Mammary epithelial cell (primary cell): ENCODE data around the gene LYG1.

ENCODE experiments used
- CTCF ChIP-seq, 2 donors: IDR thresholded peaks in 1 of 2; conservative IDR thresholded peaks in 1 of 2; 2 replicates each; pipeline ENCODE4 v1.5.1; 2011 to 2012; ENCODE audit warnings: inconsistent platforms in 2 of 2, low read length in 2 of 2, mild to moderate bottlenecking in 2 of 2, control low read depth in 1 of 2, low read depth in 1 of 2; ENCODE audit not compliant: insufficient read depth in 1 of 2; ENCODE audit errors: extremely low read depth in 1 of 2
- EZH2 ChIP-seq: IDR thresholded peaks from 2 replicates; pipeline ENCODE4 v1.6.1; 2012; ENCODE audit warnings: low read length, inconsistent platforms, borderline replicate concordance

GRCh38 chr2:99249951-99250350 lies 51.0 kb downstream of the LYG1 start:
- no peak for TF ChIP-seq EZH2
- TF ChIP-seq CTCF (conservative IDR thresholded peaks at IDR 0.05 in 1 of 2, IDR thresholded peaks at IDR 0.05 in 1 of 2; ENCODE audit: extremely low read depth in 1 of 2, insufficient read depth in 1 of 2, low read depth in 1 of 2, low read length in 2 of 2) = no peak
